Measurements from ENCODE around the gene MPC2.

- TF ChIP-seq CTCF (IDR thresholded peaks at IDR 0.05) (no peak), POLR2AphosphoS5 (IDR thresholded peaks at IDR 0.05; ENCODE audit: low read depth, low read length) (no peak)
Measured at GRCh38 chr1:167881786-167882185, 55.1 kb downstream of the MPC2 start.

Measured in Panc1 (cell line).